ENCODE measurements around the gene ZNF770.
"Not testable (repeated sequence)": the region's sequence is repeated elsewhere in the genome, so short reads cannot be mapped to it uniquely, and the experiment has no call there.

ZNF770 gene

DNA sequence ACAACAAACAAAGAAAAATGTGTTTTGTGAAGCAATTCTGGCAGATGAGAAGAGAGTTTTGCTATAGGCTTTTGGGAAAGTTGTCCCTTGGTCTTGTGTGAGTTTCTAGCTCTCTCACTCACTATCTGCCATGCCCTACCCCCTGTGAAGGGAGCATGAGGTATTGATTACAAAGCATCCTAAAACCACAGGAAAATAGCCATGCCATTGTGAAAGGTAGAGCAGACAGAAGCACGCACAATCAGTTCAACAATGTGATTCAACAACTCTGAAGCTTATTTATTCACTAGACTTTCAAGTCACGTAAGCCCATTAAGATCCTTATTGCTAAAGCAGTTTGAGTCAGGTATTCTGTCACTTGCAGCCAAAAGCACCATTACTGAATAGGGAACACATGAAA lies 12.0 kb downstream of the ZNF770 start:
- no peak for DNase-seq

- DNase-seq = no peak
Observed at GRCh38 chr15:34973512-34973911, 14.6 kb downstream of the ZNF770 start.

DNA sequence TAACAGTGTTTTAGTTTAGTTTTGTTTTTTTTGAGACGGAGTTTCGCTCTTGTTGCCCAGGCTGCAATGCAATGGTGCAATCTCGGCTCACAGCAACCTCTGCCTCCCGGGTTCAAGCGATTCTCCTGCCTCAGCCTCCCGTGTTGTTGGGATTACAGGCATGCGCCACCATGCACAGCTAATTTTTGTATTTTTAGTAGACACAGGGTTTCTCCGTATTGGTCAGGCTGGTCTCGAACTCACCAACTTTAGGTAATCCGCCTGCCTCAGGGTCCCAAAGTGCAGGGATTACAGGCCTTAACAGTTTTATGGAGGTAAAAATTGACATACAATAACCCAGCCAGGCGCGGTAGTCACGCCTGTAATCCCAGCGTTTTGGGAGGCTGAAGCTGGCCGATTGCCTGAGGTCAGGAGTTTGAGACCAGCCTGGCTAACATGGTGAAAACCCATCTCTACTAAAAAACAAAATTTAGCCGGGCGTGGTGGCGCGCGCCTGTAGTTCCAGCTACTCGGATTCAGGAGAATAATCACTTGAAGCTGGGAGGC lies 17.9 kb downstream of the ZNF770 start:
- DNase-seq = not testable (repeated sequence)

- DNase-seq = peak; percentile 85
Observed at GRCh38 chr15:34969340-34970097, 18.6 kb downstream of the ZNF770 start, which contains the start of gene AQR. Gene AQR (minus strand): TSS chr15:34969742. CDS start chr15:34969613, 129 bp downstream.

DNA sequence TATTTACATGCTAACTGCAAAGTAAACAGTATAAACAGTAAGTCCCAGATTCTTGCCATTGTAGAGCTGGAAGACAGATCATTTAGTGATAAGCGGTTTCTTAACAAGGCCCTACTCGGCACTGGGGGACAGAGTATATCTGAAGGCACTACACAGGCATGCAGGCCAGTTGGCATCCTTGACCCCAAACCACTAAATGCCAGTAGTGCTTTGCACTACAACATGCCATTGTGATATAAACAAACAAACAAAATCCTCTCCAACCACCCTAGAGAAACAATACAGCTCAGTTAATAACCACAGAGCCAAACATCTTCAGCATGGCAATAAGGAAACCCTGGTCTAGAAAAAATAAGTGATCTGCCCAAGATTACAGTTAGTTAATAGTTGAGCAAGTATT lies 23.8 kb downstream of the ZNF770 start:
- DNase-seq = no peak

DNA sequence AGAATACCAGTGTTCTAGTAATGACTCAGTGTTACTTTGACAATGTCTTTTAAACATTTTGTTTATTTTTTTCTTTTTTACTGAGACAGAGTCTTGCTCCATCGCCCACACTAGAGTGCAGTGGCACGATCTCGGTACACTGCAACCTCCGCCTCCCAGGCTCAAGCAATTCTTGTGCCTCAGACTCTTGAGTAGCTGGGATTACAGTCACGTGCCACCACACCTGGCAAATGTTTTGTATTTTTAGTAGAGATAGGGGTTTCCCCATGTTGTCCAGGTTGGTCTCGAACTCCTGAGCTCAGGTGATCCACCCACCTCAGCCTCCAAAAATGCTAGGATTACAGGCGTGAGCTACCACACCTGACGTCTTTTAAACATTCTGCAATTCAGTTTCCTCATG lies 34.2 kb downstream of the ZNF770 start:
- no peak for DNase-seq

- no peak for DNase-seq
Observed at GRCh38 chr15:34952481-34952880, 35.6 kb downstream of the ZNF770 start.

- no peak for DNase-seq
Observed at GRCh38 chr15:34951993-34952392, 36.1 kb downstream of the ZNF770 start.

DNA sequence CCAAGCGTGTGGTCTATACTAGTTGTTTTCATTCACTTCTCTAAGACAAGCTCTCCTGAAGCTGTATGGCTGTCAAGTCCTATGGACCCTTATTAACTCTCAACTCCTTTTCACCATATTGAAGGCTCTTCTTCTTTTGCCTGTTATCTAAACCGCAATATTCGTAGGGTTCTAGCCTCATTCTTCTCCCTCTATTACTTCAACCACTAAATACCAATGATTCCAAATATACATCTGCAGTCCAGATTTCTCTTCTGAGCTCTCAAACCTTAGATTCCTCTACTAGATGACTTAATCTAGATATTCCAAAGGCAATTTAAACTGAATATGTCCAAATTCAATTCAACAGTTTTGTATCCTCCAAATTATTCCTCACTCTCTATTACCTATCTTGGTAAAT lies 43.2 kb downstream of the ZNF770 start:
- no peak for DNase-seq

DNA sequence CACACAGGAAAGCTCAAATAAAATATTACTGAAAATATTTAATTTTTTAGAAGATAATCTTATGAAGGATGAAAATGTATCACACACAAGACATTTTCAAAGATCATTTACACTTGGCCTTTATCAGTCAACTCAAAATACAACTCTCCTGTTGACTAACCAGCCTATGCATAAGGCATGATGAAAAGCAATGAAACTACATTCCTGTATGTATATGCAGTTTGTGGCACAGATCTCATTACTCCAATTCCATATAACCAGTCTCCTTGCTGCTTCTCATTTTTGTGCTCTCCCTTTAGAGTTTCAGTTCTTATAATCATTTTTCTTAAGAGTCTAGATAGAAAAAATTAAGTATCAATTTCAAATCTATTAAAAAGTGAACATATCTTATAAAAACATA lies 44.4 kb downstream of the ZNF770 start:
- DNase-seq = no peak

- not testable (repeated sequence) for DNase-seq
Observed at GRCh38 chr15:34943264-34943663, 44.8 kb downstream of the ZNF770 start.

DNA sequence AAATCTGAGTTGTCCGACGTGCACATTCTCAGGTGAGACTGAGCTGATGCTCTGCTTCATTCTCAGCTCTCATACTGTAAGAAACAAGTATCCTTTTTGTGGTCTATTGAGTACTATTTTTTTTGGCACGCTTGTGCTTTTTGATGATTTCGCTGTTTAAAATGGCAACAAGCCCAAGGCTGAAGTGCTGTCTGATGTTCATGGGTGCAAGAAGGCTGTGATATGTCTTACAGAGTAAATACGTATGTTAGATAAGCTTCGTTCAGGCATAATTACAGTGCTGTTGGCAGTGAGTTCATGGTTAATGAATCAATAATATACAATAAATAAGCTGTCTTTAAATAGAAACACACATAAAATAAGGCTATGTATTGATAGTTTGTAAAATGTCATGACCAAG lies 45.7 kb downstream of the ZNF770 start:
- no peak for DNase-seq

DNA sequence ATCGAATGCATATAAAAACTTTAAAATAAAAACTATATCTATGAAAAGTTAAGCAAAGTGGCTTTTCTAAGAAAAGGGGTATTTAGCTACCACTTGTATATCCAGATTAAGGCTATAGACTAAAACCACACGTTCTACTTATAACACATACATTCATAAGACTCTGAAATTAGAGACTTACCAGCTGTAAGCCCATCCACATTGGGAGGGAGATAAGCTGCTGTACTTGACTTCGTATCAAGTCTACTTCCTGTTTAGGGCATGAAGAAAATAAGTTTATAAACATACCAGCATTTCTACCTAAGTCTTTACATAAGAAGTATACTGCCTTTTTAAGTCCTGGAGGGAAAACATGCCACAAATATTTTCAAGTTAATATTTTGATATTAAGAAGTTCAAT lies 46.3 kb downstream of the ZNF770 start:
- no peak for DNase-seq

- no peak for DNase-seq
Observed at GRCh38 chr15:34941185-34941698, 46.8 kb downstream of the ZNF770 start.

GRCh38 chr15:34933432-34933975 lies 54.6 kb downstream of the ZNF770 start:
- no peak for DNase-seq

- not testable (repeated sequence) for DNase-seq
Observed at GRCh38 chr15:34928349-34928748, 59.7 kb downstream of the ZNF770 start.
